ENCODE results near the gene ASIC3.
"Not testable (repeated sequence)": the region's sequence is repeated elsewhere in the genome, so short reads cannot be mapped to it uniquely, and the experiment has no call there.

The ASIC3 gene

GRCh38 chr7:151034312-151035025 is 13.9 kb upstream of the ASIC3 start:
- no peak for FAIRE-seq

DNA sequence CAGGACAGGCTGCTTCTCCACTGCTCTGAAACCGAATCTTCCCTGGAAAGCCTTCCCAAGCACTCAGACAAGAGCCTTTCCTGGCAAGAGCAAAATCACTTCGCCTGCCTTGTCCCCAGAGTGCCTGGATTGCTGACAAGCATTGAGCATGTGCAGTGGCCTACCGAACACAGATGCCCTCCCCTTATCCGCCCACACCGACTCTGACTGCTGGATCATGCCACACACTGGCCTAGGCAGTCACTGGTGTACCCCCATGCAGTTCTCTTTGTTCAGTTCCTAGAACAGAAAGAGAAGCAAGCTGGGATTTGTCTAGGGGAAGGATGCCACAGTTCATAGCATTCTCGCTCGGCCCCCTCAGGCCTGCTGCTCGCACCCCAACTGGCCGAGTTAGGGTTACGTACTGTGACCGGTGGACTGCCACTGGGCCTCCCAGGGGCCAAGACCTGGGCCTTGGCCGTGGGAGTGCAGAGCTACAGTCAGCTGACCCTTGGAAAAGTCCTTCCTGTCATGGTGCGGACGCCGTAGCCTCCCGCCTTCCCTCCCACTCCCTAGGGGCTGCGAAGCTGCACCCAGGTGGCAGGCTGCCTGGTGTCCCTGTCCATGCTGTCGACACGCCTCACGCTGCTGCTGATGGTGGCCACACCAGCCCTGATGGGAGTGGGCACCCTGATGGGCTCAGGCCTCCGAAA is 13.2 kb upstream of the ASIC3 start:
- FAIRE-seq, result no peak

DNA sequence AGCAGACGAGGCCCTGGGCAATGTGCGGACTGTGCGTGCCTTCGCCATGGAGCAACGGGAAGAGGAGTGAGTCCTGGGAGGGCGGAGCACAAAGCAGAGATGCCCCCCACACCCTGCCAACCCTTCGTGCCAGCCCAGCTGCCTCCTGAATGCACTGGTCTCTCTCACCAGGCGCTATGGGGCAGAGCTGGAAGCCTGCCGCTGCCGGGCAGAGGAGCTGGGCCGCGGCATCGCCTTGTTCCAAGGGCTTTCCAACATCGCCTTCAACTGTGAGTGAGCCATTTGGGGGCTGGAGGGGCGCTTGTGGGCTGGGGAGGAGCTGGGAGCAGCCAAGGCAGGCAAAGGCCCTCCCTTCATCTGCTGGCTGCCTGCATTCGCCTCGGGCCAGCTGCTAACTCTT is 12.4 kb upstream of the ASIC3 start:
- no peak for FAIRE-seq

GRCh38 chr7:151038951-151039849 is 9.1 kb upstream of the ASIC3 start:
- no peak for FAIRE-seq

GRCh38 chr7:151039850-151040548 is 8.3 kb upstream of the ASIC3 start:
- FAIRE-seq, result no peak

GRCh38 chr7:151040616-151041375 is 7.5 kb upstream of the ASIC3 start:
- FAIRE-seq, result no peak

- FAIRE-seq, result not testable (repeated sequence)
Observed at GRCh38 chr7:151043449-151043848, 4.9 kb upstream of the ASIC3 start.

GRCh38 chr7:151043959-151044358 is 4.4 kb upstream of the ASIC3 start:
- no peak for FAIRE-seq

- FAIRE-seq, result no peak
Observed at GRCh38 chr7:151045262-151045661, 3.1 kb upstream of the ASIC3 start.

- FAIRE-seq, result no peak
Observed at GRCh38 chr7:151045967-151046366, 2.4 kb upstream of the ASIC3 start.

DNA sequence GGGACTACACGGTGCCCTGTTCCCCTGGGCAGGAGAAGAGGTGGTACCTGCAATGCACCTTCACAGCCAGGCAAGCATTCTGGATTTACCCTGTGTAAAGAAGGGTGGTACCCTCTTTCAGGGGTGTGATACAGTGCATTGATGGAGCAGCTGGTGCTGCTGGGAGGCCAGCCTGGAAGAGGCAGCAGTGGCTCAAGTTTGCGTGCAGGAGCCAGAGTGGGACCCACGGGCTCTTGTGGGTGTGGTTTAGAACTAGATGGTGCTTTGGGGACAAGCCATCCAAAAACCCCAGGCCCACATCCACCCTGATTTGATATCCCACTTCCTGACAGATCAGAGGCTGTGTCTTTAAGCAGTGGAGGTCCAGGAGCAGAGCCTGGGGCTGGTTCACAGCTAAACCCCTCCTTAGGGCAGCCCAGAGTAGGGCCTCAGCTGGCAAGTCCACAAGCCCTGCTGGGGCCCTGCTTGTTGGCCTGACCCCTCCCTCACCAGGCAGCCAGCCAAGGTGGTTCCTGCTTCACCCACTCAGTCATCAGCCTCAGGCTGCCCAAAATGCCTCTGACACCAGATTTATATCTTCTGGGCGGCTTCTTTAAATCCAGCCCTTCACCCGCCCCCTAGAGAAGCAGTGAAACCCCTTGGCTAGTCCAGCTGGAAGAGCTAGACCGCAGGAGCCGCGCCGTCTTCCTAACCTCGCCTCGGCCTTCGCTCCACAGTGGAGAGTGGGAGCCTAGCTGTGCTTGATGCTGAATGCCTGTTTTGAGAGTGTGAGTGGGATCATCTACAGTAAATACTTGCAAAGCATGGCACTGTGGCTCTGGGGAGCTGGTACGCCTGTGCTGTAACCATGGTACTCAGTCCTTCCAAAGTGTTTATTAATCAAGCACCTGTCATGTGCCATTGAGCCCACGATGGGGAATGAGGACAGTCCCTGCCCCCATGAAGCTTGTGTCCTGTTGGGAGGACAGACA is 1.4 kb upstream of the ASIC3 start:
- no peak for FAIRE-seq

- no peak for FAIRE-seq
Observed at GRCh38 chr7:151048911-151049463, 656 bp downstream of the ASIC3 start.

DNA sequence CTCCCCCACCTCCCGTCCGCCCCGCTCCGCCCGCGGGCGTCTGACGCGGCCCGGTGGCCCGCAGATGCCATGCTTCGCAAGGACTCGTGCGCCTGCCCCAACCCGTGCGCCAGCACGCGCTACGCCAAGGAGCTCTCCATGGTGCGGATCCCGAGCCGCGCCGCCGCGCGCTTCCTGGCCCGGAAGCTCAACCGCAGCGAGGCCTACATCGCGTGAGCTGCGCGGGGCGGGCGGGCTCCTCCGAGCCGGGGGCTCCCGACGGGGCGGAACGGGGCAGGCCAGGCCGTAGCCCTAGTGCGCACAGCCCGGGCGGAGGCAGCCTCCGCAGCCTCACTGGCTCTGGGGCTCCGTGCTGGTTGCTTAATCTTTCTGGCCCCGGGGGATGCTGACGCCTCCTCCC is 2.8 kb downstream of the ASIC3 start:
- FAIRE-seq, result no peak

GRCh38 chr7:151053096-151053495 is 4.8 kb downstream of the ASIC3 start:
- no peak for FAIRE-seq

DNA sequence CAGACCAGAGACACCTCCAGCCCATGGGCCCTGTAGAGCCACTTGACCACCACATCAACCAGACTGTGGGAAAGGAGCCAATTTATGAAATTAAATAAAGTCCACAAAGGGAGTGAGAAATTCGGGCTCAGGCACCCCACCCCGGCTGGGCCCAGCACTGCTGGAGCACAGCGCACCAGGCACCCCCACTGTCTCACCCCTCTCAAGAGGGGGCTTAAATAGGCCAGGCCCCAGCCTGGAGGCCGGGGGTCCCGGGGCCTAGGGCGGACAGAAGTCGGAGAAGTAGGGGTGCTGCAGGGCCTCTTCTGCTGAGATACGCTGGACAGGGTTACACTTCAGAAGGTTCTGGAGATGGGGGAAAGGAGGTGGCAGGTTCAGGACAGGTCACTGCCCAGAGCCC is 5.4 kb downstream of the ASIC3 start:
- FAIRE-seq, result no peak

DNA sequence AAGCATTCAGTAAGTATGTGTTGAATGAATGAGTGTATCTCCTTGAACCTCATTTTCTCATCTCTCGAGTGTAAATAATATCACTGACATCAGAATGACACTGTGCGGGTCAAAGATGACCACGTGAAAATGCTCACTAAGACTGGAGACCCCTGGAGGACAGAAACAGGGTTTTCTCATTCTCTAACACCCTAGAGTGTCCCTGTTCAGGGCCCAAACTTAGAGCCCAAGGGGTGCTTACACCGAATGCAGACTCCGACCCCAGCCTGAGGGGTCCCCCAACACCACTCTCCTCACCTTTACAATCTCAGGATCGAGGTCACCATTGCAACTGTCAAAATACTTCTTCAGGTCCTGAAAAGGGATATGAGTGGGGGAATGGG is 7.9 kb downstream of the ASIC3 start:
- FAIRE-seq, result no peak

DNA sequence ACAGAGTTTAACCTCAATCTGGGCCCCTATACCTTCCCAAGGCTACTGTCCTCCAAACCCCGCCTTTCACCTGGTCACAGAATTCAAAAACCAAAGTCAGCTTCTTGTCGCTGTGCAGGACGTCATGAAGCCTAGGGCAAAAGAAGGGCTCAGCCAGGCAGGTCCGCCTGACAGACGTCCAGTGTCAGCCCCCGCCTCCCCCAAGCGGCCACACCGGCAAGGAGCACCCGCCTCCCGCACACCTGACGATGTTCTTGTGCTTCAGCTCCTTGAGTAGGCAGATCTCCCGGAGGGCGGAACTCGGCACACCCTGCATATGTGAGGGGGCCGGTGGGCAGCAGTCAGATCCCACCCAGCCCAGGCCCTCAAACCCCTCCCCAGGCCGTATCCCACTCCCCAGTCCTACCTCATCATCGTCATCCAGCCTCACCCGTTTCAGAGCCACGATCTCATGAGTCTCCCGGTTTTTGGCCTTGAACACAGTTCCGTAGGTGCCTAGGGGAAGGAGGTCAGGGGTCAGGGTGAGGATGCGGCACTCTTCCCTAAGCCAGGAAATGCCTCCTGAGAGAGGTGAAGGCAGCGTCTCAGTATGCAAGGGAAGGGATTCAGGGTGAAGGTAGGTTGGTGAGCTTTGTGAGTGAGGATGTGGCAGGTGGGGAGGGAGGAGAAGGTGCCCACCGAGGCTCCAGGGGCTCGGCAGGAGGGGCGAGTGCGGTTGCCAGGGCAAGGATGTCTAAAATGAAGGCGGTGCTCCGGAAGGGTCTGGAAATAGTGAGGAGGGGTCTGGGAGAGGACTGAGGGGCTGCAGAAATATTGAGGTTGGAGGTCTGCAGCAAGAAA is 8.6 kb downstream of the ASIC3 start:
- FAIRE-seq, result no peak

DNA sequence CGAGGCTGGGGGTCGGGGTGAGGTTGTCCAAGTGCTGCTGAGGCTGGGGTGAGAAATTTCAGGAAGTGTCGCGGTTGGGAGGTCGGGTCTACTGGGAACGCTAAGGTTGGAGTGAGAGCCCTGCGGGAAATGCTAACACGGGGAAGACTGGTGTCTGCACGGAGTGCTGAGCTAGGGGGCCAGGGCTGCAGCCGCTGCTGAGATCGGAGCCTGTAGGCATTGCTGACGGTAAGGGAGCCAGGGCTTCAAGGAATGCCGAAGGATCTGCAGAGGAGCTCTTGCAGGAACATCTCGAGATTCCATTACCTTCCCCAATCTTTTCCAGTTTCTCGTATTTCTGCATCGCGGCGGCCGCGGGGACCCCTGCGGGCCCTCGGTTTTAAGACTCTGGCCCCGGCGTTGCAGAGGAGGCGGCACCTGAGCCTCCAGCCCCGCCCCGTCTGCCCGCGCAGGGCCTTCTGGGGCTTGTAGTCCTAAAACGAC is 9.2 kb downstream of the ASIC3 start, which contains the start of gene CDK5:
Gene CDK5 (minus strand): TSS at position 392 of the 483 bp plus-strand sequence. CDS start 49 bp downstream, at position 343.
- no peak for FAIRE-seq
